Gastroesophageal sphincter (tissue), 4 donors: Measurements from ENCODE around the gene DCC. TPM values are rescaled to one million over a fixed set of nuclear protein-coding genes. Genes with fewer than 3 reads are reported as not detected.

Experiments used
- ATAC-seq: fragments of 150-250 bp; one replicate; pipeline ENCODE4 v1.9.1; 2016; ENCODE audit warnings: mild to moderate bottlenecking, moderate library complexity
- H3K27ac ChIP-seq, 4 donors: fragments of 200-600 bp; sonication (generic) in 3 of 4; 1 replicate in 3 of 4; 2 replicates in 1 of 4; pipeline ENCODE4 v1.5.1; 2016 to 2019
- H3K27me3 ChIP-seq: fragments of 200-600 bp; sonication (generic); one replicate; pipeline ENCODE4 v1.5.1; 2019
- H3K36me3 ChIP-seq, 2 donors: fragments of 200-600 bp; sonication (generic); one replicate each; pipeline ENCODE4 v1.5.1; 2019; ENCODE audit warnings: control low read depth in 1 of 2
- H3K4me1 ChIP-seq, 3 donors: fragments of 200-600 bp; sonication (generic); 1 replicate in 2 of 3; 2 replicates in 1 of 3; pipeline ENCODE4 v1.5.1; 2016 to 2019; ENCODE audit warnings: control low read depth in 2 of 3
- H3K4me3 ChIP-seq, 2 donors: fragments of 200-600 bp; sonication (generic); one replicate each; pipeline ENCODE4 v1.5.1; 2019; ENCODE audit warnings: mild to moderate bottlenecking in 1 of 2, moderate library complexity in 1 of 2
- H3K9me3 ChIP-seq, 3 donors: fragments of 200-600 bp; sonication (generic); one replicate each; pipeline ENCODE4 v1.5.1; 2017 to 2019; ENCODE audit warnings: control low read depth in 2 of 3
- CTCF ChIP-seq, 4 experiments: fragments of 200-600 bp in 2 of 4; fragments of 450-650 bp in 2 of 4; sonication (generic) in 1 of 4; IDR thresholded peaks; one replicate each; pipeline ENCODE4 v1.5.1; 2017 to 2019; ENCODE audit warnings: antibody characterized with exemption in 4 of 4, mild to moderate bottlenecking in 2 of 4, moderate library complexity in 2 of 4
- EP300 ChIP-seq: sonication (generic); formaldehyde crosslinking; IDR thresholded peaks from one replicate; pipeline ENCODE4 v1.6.1; 2017; ENCODE audit warnings: antibody characterized with exemption, mild to moderate bottlenecking
- POLR2A ChIP-seq, 2 donors: fragments of 450-650 bp; IDR thresholded peaks; one replicate each; pipeline ENCODE4 v1.6.1; 2017; ENCODE audit warnings: antibody characterized with exemption in 2 of 2, mild to moderate bottlenecking in 2 of 2, moderate library complexity in 1 of 2
- POLR2AphosphoS5 ChIP-seq: sonication (generic); formaldehyde crosslinking; IDR thresholded peaks from one replicate; pipeline ENCODE4 v1.6.1; 2017; ENCODE audit warnings: antibody characterized with exemption
- WGBS, 2 donors: methylation state at CpG; one replicate each; pipeline ENCODE4 v1.1.5; 2018; ENCODE audit warnings: low coverage in 1 of 2; 5-methylcytosine and 5-hydroxymethylcytosine counted together
- total RNA-seq, 4 donors: library from RNA; depleted of rRNA; stranded (reverse); fragments of >200 nt; gene quantifications; one replicate each; pipeline ENCODE4 v1.1.0, GENCODE V29; 2016

The DCC gene
- total RNA-seq, 4 donors from 2014 or later: 0.13 to 0.54 (median 0.47) TPM; not detected in 1

GRCh38 chr18:53147472-53147871, 807.5 kb downstream of the DCC start:
- Histone ChIP-seq H3K9me3 (no peaks in the 10 kb centered on the region), H3K27me3 (no peaks in the 10 kb centered on the region), H3K4me3 (no peak overlapping the region), H3K4me1 (no peaks in the 10 kb centered on the region), H3K36me3 (no peaks in the 10 kb centered on the region), H3K27ac (no peak overlapping the region)
- ATAC-seq: no peak
- TF ChIP-seq POLR2A (IDR thresholded peaks at IDR 0.05) (no peak), CTCF (IDR thresholded peaks at IDR 0.05) (no peak)

GRCh38 chr18:53148123-53148522, 808.1 kb downstream of the DCC start:
- no peaks in the 10 kb centered on the region for H3K4me1 ChIP-seq
- TF ChIP-seq POLR2A (IDR thresholded peaks at IDR 0.05) (no peak), EP300 (no peak), POLR2AphosphoS5 (no peak), CTCF (IDR thresholded peaks at IDR 0.05) (no peak)
- no peaks in the 10 kb centered on the region for H3K9me3 ChIP-seq
- WGBS, 2 donors: 40 to 55% methylated on average over 3 to 5 of the region's 5 CpGs
- no peak overlapping the region for H3K4me3 ChIP-seq
- H3K27me3 ChIP-seq: no peaks in the 10 kb centered on the region
- H3K27ac ChIP-seq: no peak overlapping the region
- no peak for ATAC-seq
- no peaks in the 10 kb centered on the region for H3K36me3 ChIP-seq

- no peaks in the 10 kb centered on the region for H3K36me3 ChIP-seq
- no peaks in the 10 kb centered on the region for H3K4me1 ChIP-seq
- H3K4me3 ChIP-seq: no peak overlapping the region
- no peak overlapping the region for H3K27ac ChIP-seq
- TF ChIP-seq POLR2A (IDR thresholded peaks at IDR 0.05): no peak
- no peak for TF ChIP-seq POLR2AphosphoS5
- TF ChIP-seq CTCF (IDR thresholded peaks at IDR 0.05): no peak
- TF ChIP-seq EP300: no peak
- H3K9me3 ChIP-seq: no peaks in the 10 kb centered on the region
- no peaks in the 10 kb centered on the region for H3K27me3 ChIP-seq
- ATAC-seq: no peak
- 61 to 95% methylated on average over 2 of the region's 2 CpGs for WGBS, 2 donors
These were observed 812.5 kb downstream of the DCC start for GRCh38 chr18:53152476-53152875.

DNA sequence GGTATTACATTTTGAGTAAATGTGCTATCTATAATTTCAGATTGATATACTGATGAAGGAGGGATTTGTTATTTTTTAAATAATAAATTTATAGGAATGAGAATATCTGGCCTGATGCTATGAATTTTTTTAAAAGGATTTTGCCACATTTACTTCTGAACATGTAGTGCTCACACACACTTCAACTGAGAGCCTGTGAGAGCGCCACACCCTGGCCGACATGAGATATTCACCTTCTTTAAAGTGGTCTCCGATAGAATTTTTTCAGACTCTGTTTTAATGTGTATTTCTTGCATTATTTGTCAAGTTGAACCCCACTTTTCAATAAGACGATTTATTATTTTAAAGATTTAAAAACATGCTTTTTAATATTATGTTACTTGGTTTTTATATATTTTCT, 813.3 kb downstream of the DCC start:
- H3K27ac ChIP-seq: no peak overlapping the region
- TF ChIP-seq CTCF (IDR thresholded peaks at IDR 0.05) (no peak), EP300 (no peak), POLR2A (IDR thresholded peaks at IDR 0.05) (no peak), POLR2AphosphoS5 (no peak)
- H3K9me3 ChIP-seq: no peaks in the 10 kb centered on the region
- no peaks in the 10 kb centered on the region for H3K36me3 ChIP-seq
- no peak overlapping the region for H3K4me3 ChIP-seq
- no peak for ATAC-seq
- H3K27me3 ChIP-seq: no peaks in the 10 kb centered on the region
- no peaks in the 10 kb centered on the region for H3K4me1 ChIP-seq
- 33 to 38% methylated on average over 2 to 4 of the region's 4 CpGs for WGBS, 2 donors

DNA sequence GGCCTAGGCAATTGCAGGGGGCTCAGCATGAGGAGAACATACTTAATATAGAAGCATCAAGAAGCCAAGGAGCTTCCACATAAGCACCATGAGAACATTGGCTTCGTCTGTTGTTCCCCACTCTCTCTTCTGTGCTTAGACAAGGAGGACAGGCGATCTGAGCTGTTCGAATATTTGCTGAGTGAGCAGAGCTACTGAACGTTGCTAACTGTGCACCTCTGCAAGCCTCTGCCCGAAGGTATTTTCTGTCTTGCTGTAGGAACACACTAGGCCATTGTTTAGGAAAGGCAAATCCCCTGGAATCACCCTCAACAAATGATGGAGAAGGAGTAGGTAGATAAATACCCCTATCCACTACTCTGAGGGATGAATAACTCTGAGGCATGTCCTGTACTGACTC, 813.8 kb downstream of the DCC start:
- Histone ChIP-seq H3K9me3 (no peaks in the 10 kb centered on the region), H3K27ac (no peak overlapping the region), H3K36me3 (no peaks in the 10 kb centered on the region), H3K27me3 (no peaks in the 10 kb centered on the region), H3K4me3 (no peak overlapping the region), H3K4me1 (no peaks in the 10 kb centered on the region)
- ATAC-seq: no peak
- TF ChIP-seq EP300 (no peak), CTCF (IDR thresholded peaks at IDR 0.05) (no peak), POLR2A (IDR thresholded peaks at IDR 0.05) (no peak)
- WGBS, 2 donors: 83 to 94% methylated on average over 2 to 3 of the region's 5 CpGs
